ENCODE results near the gene GJA1. TPM values are rescaled to one million over a fixed set of nuclear protein-coding genes. Genes with fewer than 3 reads are reported as not detected.

The GJA1 gene
- polyA plus RNA-seq, 1 donor from 2014 or later: 3.5 TPM

DNA sequence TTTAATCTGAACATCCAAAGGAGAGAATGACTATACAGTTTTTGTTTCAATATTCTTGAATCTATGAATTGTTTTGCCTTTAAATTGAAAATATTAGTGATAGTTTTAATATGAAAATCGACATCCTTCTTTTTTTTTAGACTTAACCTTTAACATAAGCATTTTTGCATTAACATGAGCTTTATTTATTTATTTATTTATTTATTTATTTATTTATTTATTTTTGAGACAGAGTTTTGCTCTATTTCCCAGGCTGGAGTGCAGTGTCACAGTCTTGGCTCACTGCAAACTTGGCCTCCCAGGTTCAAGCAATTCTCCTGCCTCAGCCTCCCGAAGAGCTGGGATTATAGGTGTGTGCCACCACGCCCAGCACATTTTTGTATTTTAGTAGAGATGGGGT is 27.6 kb downstream of the GJA1 start:
- Histone ChIP-seq H3K9ac (ENCODE audit: low read length) (no peak overlapping the region), H3K4me3 (ENCODE audit: low read length) (no peak overlapping the region), H3K4me2 (ENCODE audit: low read length) (no peak overlapping the region), H3K27me3 (ENCODE audit: insufficient read depth, low read depth, low read length) (no peaks in the 10 kb centered on the region), H3K79me2 (replicated peaks; ENCODE audit: insufficient read depth, low read length) (no peaks in the 10 kb centered on the region), H3F3A (ENCODE audit: insufficient read depth, low read length, poor library complexity, severe bottlenecking) (no peaks in the 10 kb centered on the region), H3K9me2 (ENCODE audit: insufficient read depth, low read length) (no peaks in the 10 kb centered on the region), H2AFZ (ENCODE audit: low read depth, low read length) (no peak overlapping the region), H3K36me3 (ENCODE audit: insufficient read depth, low read length) (no peaks in the 10 kb centered on the region), H3K27ac (ENCODE audit: low read length) (no peak overlapping the region), H4K20me1 (ENCODE audit: insufficient read depth) (no peaks in the 10 kb centered on the region), H3K9me3 (ENCODE audit: low read length) (no peaks in the 10 kb centered on the region)
- TF ChIP-seq EP300 (conservative IDR thresholded peaks at IDR 0.05; ENCODE audit: poor library complexity, severe bottlenecking) (no peak), MXI1 (conservative IDR thresholded peaks at IDR 0.05; ENCODE audit: poor library complexity, severe bottlenecking) (no peak), SMC3 (conservative IDR thresholded peaks at IDR 0.05; ENCODE audit: poor library complexity) (no peak)

DNA sequence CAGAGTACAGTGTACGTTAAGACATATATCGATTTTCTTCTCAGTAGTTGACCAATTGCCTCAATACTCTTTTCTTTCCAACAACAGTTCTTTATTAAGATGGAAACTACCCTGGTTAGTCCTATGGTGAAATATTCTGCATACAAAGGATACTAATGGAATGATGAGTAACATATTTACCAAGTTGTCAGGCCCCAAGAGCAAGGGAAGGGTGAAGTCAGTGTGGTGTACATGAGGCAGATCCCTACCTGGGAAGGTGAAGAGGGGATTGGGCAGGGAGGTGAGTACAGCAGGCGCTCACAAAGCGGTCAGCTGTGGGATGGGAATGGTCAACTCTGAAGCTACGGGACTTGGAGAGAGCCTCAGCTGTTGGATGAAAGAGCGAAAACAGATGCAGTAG is 29.7 kb downstream of the GJA1 start:
- TF ChIP-seq RAD21 (conservative IDR thresholded peaks at IDR 0.05): no peak
- TF ChIP-seq POLR2AphosphoS5 (IDR thresholded peaks at IDR 0.05): no peak
- no peak for TF ChIP-seq TAF1 (IDR thresholded peaks at IDR 0.05; ENCODE audit: low read depth)
- no peak for TF ChIP-seq EZH2 (IDR thresholded peaks at IDR 0.05; ENCODE audit: borderline replicate concordance, insufficient read depth, low read length, poor library complexity, severe bottlenecking)
- no peak for TF ChIP-seq EP300 (conservative IDR thresholded peaks at IDR 0.05; ENCODE audit: poor library complexity, severe bottlenecking)
- TF ChIP-seq, protein P1, sequence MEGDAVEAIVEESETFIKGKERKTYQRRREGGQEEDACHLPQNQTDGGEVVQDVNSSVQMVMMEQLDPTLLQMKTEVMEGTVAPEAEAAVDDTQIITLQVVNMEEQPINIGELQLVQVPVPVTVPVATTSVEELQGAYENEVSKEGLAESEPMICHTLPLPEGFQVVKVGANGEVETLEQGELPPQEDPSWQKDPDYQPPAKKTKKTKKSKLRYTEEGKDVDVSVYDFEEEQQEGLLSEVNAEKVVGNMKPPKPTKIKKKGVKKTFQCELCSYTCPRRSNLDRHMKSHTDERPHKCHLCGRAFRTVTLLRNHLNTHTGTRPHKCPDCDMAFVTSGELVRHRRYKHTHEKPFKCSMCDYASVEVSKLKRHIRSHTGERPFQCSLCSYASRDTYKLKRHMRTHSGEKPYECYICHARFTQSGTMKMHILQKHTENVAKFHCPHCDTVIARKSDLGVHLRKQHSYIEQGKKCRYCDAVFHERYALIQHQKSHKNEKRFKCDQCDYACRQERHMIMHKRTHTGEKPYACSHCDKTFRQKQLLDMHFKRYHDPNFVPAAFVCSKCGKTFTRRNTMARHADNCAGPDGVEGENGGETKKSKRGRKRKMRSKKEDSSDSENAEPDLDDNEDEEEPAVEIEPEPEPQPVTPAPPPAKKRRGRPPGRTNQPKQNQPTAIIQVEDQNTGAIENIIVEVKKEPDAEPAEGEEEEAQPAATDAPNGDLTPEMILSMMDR (IDR thresholded peaks at IDR 0.05; ENCODE audit: poor library complexity, severe bottlenecking): no peak
- no peak for TF ChIP-seq SMC3 (conservative IDR thresholded peaks at IDR 0.05; ENCODE audit: poor library complexity)
- no peak for TF ChIP-seq MXI1 (conservative IDR thresholded peaks at IDR 0.05; ENCODE audit: poor library complexity, severe bottlenecking)
- TF ChIP-seq, protein P2, sequence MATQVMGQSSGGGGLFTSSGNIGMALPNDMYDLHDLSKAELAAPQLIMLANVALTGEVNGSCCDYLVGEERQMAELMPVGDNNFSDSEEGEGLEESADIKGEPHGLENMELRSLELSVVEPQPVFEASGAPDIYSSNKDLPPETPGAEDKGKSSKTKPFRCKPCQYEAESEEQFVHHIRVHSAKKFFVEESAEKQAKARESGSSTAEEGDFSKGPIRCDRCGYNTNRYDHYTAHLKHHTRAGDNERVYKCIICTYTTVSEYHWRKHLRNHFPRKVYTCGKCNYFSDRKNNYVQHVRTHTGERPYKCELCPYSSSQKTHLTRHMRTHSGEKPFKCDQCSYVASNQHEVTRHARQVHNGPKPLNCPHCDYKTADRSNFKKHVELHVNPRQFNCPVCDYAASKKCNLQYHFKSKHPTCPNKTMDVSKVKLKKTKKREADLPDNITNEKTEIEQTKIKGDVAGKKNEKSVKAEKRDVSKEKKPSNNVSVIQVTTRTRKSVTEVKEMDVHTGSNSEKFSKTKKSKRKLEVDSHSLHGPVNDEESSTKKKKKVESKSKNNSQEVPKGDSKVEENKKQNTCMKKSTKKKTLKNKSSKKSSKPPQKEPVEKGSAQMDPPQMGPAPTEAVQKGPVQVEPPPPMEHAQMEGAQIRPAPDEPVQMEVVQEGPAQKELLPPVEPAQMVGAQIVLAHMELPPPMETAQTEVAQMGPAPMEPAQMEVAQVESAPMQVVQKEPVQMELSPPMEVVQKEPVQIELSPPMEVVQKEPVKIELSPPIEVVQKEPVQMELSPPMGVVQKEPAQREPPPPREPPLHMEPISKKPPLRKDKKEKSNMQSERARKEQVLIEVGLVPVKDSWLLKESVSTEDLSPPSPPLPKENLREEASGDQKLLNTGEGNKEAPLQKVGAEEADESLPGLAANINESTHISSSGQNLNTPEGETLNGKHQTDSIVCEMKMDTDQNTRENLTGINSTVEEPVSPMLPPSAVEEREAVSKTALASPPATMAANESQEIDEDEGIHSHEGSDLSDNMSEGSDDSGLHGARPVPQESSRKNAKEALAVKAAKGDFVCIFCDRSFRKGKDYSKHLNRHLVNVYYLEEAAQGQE (IDR thresholded peaks at IDR 0.05; ENCODE audit: borderline replicate concordance): no peak
- Histone ChIP-seq H4K20me1 (ENCODE audit: insufficient read depth) (no peaks in the 10 kb centered on the region), H3K27ac (ENCODE audit: low read length) (no peak overlapping the region), H3F3A (ENCODE audit: insufficient read depth, low read length, poor library complexity, severe bottlenecking) (no peaks in the 10 kb centered on the region), H3K79me2 (replicated peaks; ENCODE audit: insufficient read depth, low read length) (no peaks in the 10 kb centered on the region), H2AFZ (ENCODE audit: low read depth, low read length) (no peak overlapping the region), H3K27me3 (ENCODE audit: insufficient read depth, low read depth, low read length) (no peaks in the 10 kb centered on the region), H3K4me3 (ENCODE audit: low read length) (no peak overlapping the region), H3K9me2 (ENCODE audit: insufficient read depth, low read length) (no peaks in the 10 kb centered on the region), H3K4me2 (ENCODE audit: low read length) (no peak overlapping the region), H3K9ac (ENCODE audit: low read length) (no peak overlapping the region), H3K9me3 (ENCODE audit: low read length) (no peaks in the 10 kb centered on the region), H3K36me3 (ENCODE audit: insufficient read depth, low read length) (no peaks in the 10 kb centered on the region)
